ENCODE results near the gene PKD1L1. TPM values are rescaled to one million over a fixed set of nuclear protein-coding genes. Genes with fewer than 3 reads are reported as not detected.
A peak's percentile ranks its signal among the peaks of the same experiment; 100 is the strongest.

Gene PKD1L1
- total and polyA plus RNA-seq, 2 experiments from 2014 or later, result 0.15 to 0.54 TPM

- peaks cover 5% of the 10 kb centered on the region for H3K4me1 ChIP-seq (ENCODE audit: low read depth)
- no peak overlapping the region for H3K27ac ChIP-seq
- no peak for DNase-seq (ENCODE audit: low read depth in 1 of 2, low spot score in 1 of 2)
- no peaks in the 10 kb centered on the region for H3K9me3 ChIP-seq (ENCODE audit: low read depth)
- H3K4me3 ChIP-seq, result no peak overlapping the region
- H3K36me3 ChIP-seq, result peaks cover 41% of the 10 kb centered on the region
- H3K27me3 ChIP-seq, result no peaks in the 10 kb centered on the region
- no peak for TF ChIP-seq CTCF (IDR thresholded peaks at IDR 0.05; ENCODE audit: low read depth, low read length)
Measured at GRCh38 chr7:47973739-47974138, 25.5 kb upstream of the PKD1L1 start.

- H3K4me3 ChIP-seq, result no peak overlapping the region
- no peak for DNase-seq (ENCODE audit: low read depth in 1 of 2, low spot score in 1 of 2)
- no peaks in the 10 kb centered on the region for H3K4me1 ChIP-seq (ENCODE audit: low read depth)
- H3K9me3 ChIP-seq (ENCODE audit: low read depth), result no peaks in the 10 kb centered on the region
- H3K36me3 ChIP-seq, result peaks cover 31% of the 10 kb centered on the region
- TF ChIP-seq CTCF (IDR thresholded peaks at IDR 0.05; ENCODE audit: low read depth, low read length), result no peak
- no peak overlapping the region for H3K27ac ChIP-seq
- no peaks in the 10 kb centered on the region for H3K27me3 ChIP-seq
Measured at GRCh38 chr7:47970761-47971160, 22.5 kb upstream of the PKD1L1 start.

GRCh38 chr7:47968847-47969774, 20.8 kb upstream of the PKD1L1 start:
- Histone ChIP-seq H3K4me3 (no peak overlapping the region), H3K27ac (no peak overlapping the region), H3K36me3 (peaks cover 27% of the 10 kb centered on the region), H3K27me3 (no peaks in the 10 kb centered on the region), H3K9me3 (ENCODE audit: low read depth) (no peaks in the 10 kb centered on the region), H3K4me1 (ENCODE audit: low read depth) (no peaks in the 10 kb centered on the region)
- DNase-seq (ENCODE audit: low read depth in 1 of 2, low spot score in 1 of 2), result peak; percentile 78 to 81
- peak; percentile 96 for TF ChIP-seq CTCF (IDR thresholded peaks at IDR 0.05; ENCODE audit: low read depth, low read length)

- Histone ChIP-seq H3K36me3 (peaks cover 33% of the 10 kb centered on the region), H3K9me3 (ENCODE audit: low read depth) (no peaks in the 10 kb centered on the region)
Measured at GRCh38 chr7:47967708-47968107, 19.4 kb upstream of the PKD1L1 start.

GRCh38 chr7:47967123-47967522, 18.9 kb upstream of the PKD1L1 start:
- no peaks in the 10 kb centered on the region for H3K27me3 ChIP-seq
- H3K9me3 ChIP-seq (ENCODE audit: low read depth), result no peaks in the 10 kb centered on the region
- H3K36me3 ChIP-seq, result peaks cover 36% of the 10 kb centered on the region
- no peak overlapping the region for H3K27ac ChIP-seq
- no peak overlapping the region for H3K4me3 ChIP-seq
- H3K4me1 ChIP-seq (ENCODE audit: low read depth), result no peaks in the 10 kb centered on the region
- no peak for TF ChIP-seq CTCF (IDR thresholded peaks at IDR 0.05; ENCODE audit: low read depth, low read length)
- DNase-seq (ENCODE audit: low read depth in 1 of 2, low spot score in 1 of 2), result no peak

More at GRCh38 chr7:47967708-47968107, 19.4 kb upstream of the PKD1L1 start:
- Histone ChIP-seq H3K4me3 (no peak overlapping the region), H3K27me3 (no peaks in the 10 kb centered on the region), H3K27ac (no peak overlapping the region), H3K4me1 (ENCODE audit: low read depth) (no peaks in the 10 kb centered on the region)
- no peak for DNase-seq (ENCODE audit: low read depth in 1 of 2, low spot score in 1 of 2)
- no peak for TF ChIP-seq CTCF (IDR thresholded peaks at IDR 0.05; ENCODE audit: low read depth, low read length)
